ENCODE data around the gene RAI1.
"Not testable (repeated sequence)": the region's sequence is repeated elsewhere in the genome, so short reads cannot be mapped to it uniquely, and the experiment has no call there.

Gene RAI1

GRCh38 chr17:17636272-17636885 lies 44.9 kb upstream of the RAI1 start:
- H3K79me2 ChIP-seq, result no peaks in the 10 kb centered on the region
- TF ChIP-seq CTCF (IDR thresholded peaks at IDR 0.05), result no peak
- no peak overlapping the region for H3K4me2 ChIP-seq (ENCODE audit: low read length)
- H2AFZ ChIP-seq, result no peak overlapping the region
- H3K9me3 ChIP-seq (ENCODE audit: control insufficient read depth, low read length), result no peaks in the 10 kb centered on the region
- H3K4me1 ChIP-seq, result no peaks in the 10 kb centered on the region
- no peak overlapping the region for H3K4me3 ChIP-seq (ENCODE audit: low read depth, low read length)
- H3K36me3 ChIP-seq (ENCODE audit: control insufficient read depth, insufficient read depth, low read length), result no peaks in the 10 kb centered on the region
- H3K9ac ChIP-seq, result no peak overlapping the region
- no peak overlapping the region for H3K27ac ChIP-seq
- H3K27me3 ChIP-seq (ENCODE audit: control insufficient read depth, insufficient read depth, low read length), result no peaks in the 10 kb centered on the region

DNA sequence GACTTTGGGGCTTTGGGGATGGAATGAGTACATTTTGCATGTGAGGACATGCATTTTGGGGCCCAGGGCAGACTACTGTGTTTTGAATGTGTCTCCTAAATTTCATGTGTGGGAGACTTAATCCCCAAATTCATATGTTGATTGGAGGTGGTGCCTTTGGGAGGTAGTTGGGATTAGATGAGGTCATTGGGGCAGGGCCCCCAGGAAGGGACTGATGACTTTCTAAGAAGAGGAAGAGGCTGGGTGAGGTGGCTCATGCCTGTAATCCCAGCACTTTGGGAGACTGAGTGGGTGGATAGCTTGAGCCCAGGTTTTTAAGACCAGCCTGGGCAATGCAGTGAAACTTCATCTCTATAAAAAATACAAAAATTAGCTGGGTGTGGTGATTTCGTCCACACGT lies 42.8 kb upstream of the RAI1 start:
- no peak overlapping the region for H3K4me3 ChIP-seq (ENCODE audit: low read depth, low read length)
- no peak for TF ChIP-seq CTCF (IDR thresholded peaks at IDR 0.05)

GRCh38 chr17:17639661-17640270 lies 41.5 kb upstream of the RAI1 start:
- H3K27ac ChIP-seq; H3K4me1 ChIP-seq; H3K4me3 ChIP-seq (ENCODE audit: low read depth, low read length); H3K79me2 ChIP-seq; H3K9me3 ChIP-seq (ENCODE audit: control insufficient read depth, low read length); H2AFZ ChIP-seq; H3K27me3 ChIP-seq (ENCODE audit: control insufficient read depth, insufficient read depth, low read length); H3K4me2 ChIP-seq (ENCODE audit: low read length); H3K9ac ChIP-seq; H3K36me3 ChIP-seq (ENCODE audit: control insufficient read depth, insufficient read depth, low read length): not testable (repeated sequence)

More for the DNA sequence above, 42.8 kb upstream of the RAI1 start:
- no peak overlapping the region for H2AFZ ChIP-seq
- no peak overlapping the region for H3K4me2 ChIP-seq (ENCODE audit: low read length)
- H3K9me3 ChIP-seq (ENCODE audit: control insufficient read depth, low read length), result no peaks in the 10 kb centered on the region
- H3K9ac ChIP-seq, result no peak overlapping the region
- no peaks in the 10 kb centered on the region for H3K36me3 ChIP-seq (ENCODE audit: control insufficient read depth, insufficient read depth, low read length)
- no peaks in the 10 kb centered on the region for H3K4me1 ChIP-seq
- H3K27ac ChIP-seq, result no peak overlapping the region
- no peaks in the 10 kb centered on the region for H3K27me3 ChIP-seq (ENCODE audit: control insufficient read depth, insufficient read depth, low read length)
- H3K79me2 ChIP-seq, result no peaks in the 10 kb centered on the region

DNA sequence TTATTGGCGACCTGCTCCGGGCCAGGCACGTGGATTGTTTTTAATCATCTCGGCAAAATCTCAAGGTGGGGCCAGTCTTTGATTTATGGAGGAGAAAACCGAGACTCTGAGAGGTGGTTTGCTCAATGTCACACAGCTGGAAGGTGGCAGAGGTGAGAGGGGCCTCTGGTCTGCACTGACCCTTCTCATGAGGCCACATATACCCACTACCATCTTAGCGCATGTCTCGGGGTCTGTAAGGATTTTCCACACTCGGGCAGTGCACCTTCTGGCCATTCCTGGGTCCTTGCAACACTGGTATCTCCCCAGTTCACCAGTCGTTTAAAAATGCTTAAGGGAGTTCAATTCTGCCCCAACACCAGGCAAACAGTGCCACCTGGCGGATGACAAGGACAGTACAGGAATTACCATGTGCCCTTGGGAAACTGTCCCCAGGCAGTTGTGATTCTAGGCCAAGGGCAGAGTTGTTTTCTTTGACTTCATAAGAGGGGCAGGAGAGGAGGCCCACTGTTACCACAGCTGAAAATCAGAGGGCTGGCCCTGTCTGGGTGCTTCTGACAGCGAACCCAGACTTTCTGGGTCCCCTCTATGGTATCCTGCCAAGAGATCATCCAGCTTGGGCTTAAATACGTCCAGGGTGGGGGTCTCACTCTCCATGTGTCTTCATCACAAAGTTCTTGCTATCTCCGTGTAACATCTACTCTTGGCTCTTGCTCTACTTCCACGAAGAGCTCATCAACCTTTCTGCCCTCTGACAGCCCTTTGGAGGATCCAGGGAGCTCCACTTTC lies 39.4 kb upstream of the RAI1 start:
- peak; percentile 91 for TF ChIP-seq CTCF (IDR thresholded peaks at IDR 0.05)
- peak overlapping the region; percentile 0 for H2AFZ ChIP-seq
- H3K4me2 ChIP-seq (ENCODE audit: low read length), result no peak overlapping the region
- no peaks in the 10 kb centered on the region for H3K9me3 ChIP-seq (ENCODE audit: control insufficient read depth, low read length)
- no peaks in the 10 kb centered on the region for H3K4me1 ChIP-seq
- H3K4me3 ChIP-seq (ENCODE audit: low read depth, low read length), result no peak overlapping the region
- H3K9ac ChIP-seq, result no peak overlapping the region
- no peak overlapping the region for H3K27ac ChIP-seq
- H3K36me3 ChIP-seq (ENCODE audit: control insufficient read depth, insufficient read depth, low read length), result no peaks in the 10 kb centered on the region
- no peaks in the 10 kb centered on the region for H3K79me2 ChIP-seq
- no peaks in the 10 kb centered on the region for H3K27me3 ChIP-seq (ENCODE audit: control insufficient read depth, insufficient read depth, low read length)

- H2AFZ ChIP-seq; H3K27ac ChIP-seq; H3K4me2 ChIP-seq (ENCODE audit: low read length); H3K9ac ChIP-seq; H3K9me3 ChIP-seq (ENCODE audit: control insufficient read depth, low read length); H3K79me2 ChIP-seq; H3K4me1 ChIP-seq; H3K36me3 ChIP-seq (ENCODE audit: control insufficient read depth, insufficient read depth, low read length); H3K4me3 ChIP-seq (ENCODE audit: low read depth, low read length); H3K27me3 ChIP-seq (ENCODE audit: control insufficient read depth, insufficient read depth, low read length): not testable (repeated sequence)
Measured at GRCh38 chr17:17645148-17645547, 36.1 kb upstream of the RAI1 start.
